ENCODE measurements around the gene SYNDIG1L. TPM values are rescaled to one million over a fixed set of nuclear protein-coding genes. Genes with fewer than 3 reads are reported as not detected.

The SYNDIG1L gene
- total RNA-seq, 1 donor from 2014 or later = not detected

DNA sequence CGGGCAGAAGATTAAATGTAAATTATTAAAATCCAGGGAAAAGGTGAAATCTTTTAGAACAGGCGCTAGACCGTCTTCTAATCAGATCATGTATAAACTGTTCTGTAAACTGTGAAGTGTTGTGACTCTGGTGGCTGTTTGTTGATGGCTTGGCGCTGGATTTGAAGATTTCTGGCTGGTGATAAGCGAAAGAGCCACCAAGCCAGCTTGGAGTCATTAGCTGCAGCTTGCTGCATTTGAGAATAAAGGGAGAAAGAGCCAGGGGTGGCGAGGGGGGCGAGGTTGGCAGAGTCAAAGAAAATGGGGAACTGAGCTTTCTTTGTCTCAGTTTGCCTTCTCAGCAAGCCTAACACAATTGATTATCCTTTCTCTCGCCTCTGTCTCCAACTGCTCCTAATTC lies 8.0 kb downstream of the SYNDIG1L start:
- no peaks in the 10 kb centered on the region for H3K36me3 ChIP-seq (ENCODE audit: control insufficient read depth, insufficient read depth, low read length)
- H3K4me3 ChIP-seq (ENCODE audit: low read depth, low read length) = no peak overlapping the region
- DNase-seq (ENCODE audit: low read depth) = no peak
- no peak for TF ChIP-seq CTCF (IDR thresholded peaks at IDR 0.05; ENCODE audit: insufficient read depth, low read length, poor library complexity, severe bottlenecking)
- peaks cover 24% of the 10 kb centered on the region for H3K27me3 ChIP-seq (ENCODE audit: control insufficient read depth, insufficient read depth, low read length)

DNA sequence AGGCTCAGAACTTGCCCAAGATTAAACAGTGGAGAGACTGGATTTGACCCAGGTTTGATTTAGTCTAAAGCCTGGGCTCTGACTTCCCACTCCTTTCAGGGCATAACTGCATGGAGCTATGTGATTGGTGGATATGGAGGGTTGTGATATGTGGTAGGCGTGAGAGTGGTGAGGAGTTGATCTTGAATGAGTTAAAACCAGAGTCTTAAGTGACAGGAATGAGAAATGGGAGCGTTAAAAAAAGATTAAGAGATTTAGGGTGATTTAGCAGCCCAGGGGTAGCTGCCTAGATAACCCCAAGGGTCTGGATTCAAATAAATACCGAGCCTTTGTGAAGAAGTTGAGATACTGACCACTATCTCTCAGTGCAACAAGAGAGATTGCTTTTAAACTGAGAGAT lies 8.4 kb downstream of the SYNDIG1L start:
- no peaks in the 10 kb centered on the region for H3K36me3 ChIP-seq (ENCODE audit: control insufficient read depth, insufficient read depth, low read length)
- DNase-seq (ENCODE audit: low read depth) = no peak
- TF ChIP-seq CTCF (IDR thresholded peaks at IDR 0.05; ENCODE audit: insufficient read depth, low read length, poor library complexity, severe bottlenecking) = no peak
- H3K27me3 ChIP-seq (ENCODE audit: control insufficient read depth, insufficient read depth, low read length) = peaks cover 28% of the 10 kb centered on the region
- no peak overlapping the region for H3K4me3 ChIP-seq (ENCODE audit: low read depth, low read length)

GRCh38 chr14:74417201-74417600 lies 8.8 kb downstream of the SYNDIG1L start:
- no peak for TF ChIP-seq CTCF (IDR thresholded peaks at IDR 0.05; ENCODE audit: insufficient read depth, low read length, poor library complexity, severe bottlenecking)
- no peak for DNase-seq (ENCODE audit: low read depth)
- no peak overlapping the region for H3K4me3 ChIP-seq (ENCODE audit: low read depth, low read length)
- H3K27me3 ChIP-seq (ENCODE audit: control insufficient read depth, insufficient read depth, low read length) = peaks cover 28% of the 10 kb centered on the region
- no peaks in the 10 kb centered on the region for H3K36me3 ChIP-seq (ENCODE audit: control insufficient read depth, insufficient read depth, low read length)

- no peak for TF ChIP-seq CTCF (IDR thresholded peaks at IDR 0.05; ENCODE audit: insufficient read depth, low read length, poor library complexity, severe bottlenecking)
- Histone ChIP-seq H3K27me3 (ENCODE audit: control insufficient read depth, insufficient read depth, low read length) (peaks cover 39% of the 10 kb centered on the region), H3K4me3 (ENCODE audit: low read depth, low read length) (no peak overlapping the region), H3K36me3 (ENCODE audit: control insufficient read depth, insufficient read depth, low read length) (no peaks in the 10 kb centered on the region)
- no peak for DNase-seq (ENCODE audit: low read depth)
These were observed 10.9 kb downstream of the SYNDIG1L start for GRCh38 chr14:74415115-74415437.

DNA sequence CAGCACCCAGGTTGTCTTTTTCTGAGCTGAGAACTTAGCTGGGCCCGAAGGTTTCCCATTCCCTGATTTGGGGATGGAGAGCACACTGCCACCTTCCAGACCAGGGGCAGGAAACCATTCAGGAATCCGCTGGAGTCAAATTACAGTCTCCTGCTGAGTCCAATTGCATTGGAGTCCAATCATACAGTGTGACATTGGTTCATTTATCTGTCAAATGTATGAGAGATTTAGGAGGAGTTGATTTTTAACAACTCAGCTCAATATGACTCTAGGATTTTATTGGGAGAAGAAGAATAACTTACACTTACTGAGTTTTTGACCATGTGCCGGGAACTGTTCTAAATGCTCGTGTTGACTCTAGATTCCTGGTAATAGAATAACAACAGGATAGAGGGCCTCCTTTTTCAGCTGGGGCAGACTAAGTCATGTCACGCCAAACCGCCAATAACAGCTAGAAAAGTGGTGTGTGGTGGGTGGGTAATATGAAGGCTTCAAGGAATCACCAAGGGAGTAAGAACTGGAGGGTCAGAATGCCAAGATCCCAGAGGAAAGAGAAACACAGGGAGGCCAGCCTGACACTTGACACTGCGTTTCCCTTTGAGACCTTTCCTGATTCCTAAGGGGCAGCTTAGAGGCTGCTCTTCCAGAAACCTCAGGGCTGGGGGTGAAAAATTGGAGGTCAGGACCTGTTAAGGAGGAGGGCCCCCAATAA lies 11.5 kb downstream of the SYNDIG1L start:
- DNase-seq (ENCODE audit: low read depth) = no peak
- Histone ChIP-seq H3K4me3 (ENCODE audit: low read depth, low read length) (no peak overlapping the region), H3K36me3 (ENCODE audit: control insufficient read depth, insufficient read depth, low read length) (no peaks in the 10 kb centered on the region), H3K27me3 (ENCODE audit: control insufficient read depth, insufficient read depth, low read length) (peaks cover 39% of the 10 kb centered on the region)
- no peak for TF ChIP-seq CTCF (IDR thresholded peaks at IDR 0.05; ENCODE audit: insufficient read depth, low read length, poor library complexity, severe bottlenecking)

DNA sequence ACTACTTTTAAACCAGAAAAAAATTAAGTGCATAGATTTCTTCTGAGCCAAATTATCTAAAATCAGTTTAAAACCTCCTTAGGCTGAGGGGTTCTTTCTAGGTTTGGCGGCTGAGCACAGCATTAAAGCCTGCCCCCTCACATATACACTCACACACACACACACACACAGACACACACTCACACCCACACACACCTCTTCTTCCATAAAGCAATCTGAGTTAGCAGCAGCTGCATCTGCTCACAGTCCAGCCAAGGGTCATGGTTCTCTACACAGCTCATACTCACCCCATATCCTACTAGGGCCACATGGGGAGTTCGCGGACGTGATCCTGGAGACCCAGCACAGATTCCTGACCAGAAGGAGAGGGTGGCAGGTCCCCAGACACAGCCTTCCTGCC lies 12.4 kb downstream of the SYNDIG1L start:
- no peak for DNase-seq (ENCODE audit: low read depth)
- Histone ChIP-seq H3K27me3 (ENCODE audit: control insufficient read depth, insufficient read depth, low read length) (peaks cover 40% of the 10 kb centered on the region), H3K4me3 (ENCODE audit: low read depth, low read length) (no peak overlapping the region), H3K36me3 (ENCODE audit: control insufficient read depth, insufficient read depth, low read length) (no peaks in the 10 kb centered on the region)
- no peak for TF ChIP-seq CTCF (IDR thresholded peaks at IDR 0.05; ENCODE audit: insufficient read depth, low read length, poor library complexity, severe bottlenecking)

Measured in kidney epithelial cell (primary cell).